C4-2B (cell line): Measurements from ENCODE around the gene TMPRSS13.

ENCODE experiments used
- ZFX ChIP-seq: fragments of 450-650 bp; IDR thresholded peaks from 2 replicates; pipeline ENCODE4 v1.6.1; 2017
- TF ChIP-seq, protein P1 (sequence below): fragments of 450-650 bp; conservative IDR thresholded peaks from 2 replicates; pipeline ENCODE4 v1.5.1; 2017; ENCODE audit warnings: mild to moderate bottlenecking

DNA sequence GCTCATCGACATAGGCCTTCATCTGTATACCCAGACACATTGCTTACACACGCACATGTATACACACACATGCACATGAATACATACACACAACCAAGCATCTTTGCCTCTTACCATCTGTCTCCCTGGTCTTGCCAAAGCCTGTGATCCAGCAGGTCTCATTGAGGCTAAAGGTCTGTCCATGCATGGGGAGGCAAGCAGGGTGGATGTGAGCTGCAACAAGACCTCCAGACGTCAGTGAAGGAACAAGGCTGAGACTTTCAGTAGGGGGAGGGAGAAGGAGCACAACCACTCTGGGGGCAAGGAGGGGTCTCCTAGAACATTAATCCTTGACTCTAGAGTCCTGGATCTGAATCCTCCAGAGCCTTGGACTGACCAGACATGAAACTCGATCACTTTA, 23.7 kb downstream of the TMPRSS13 start:
- TF ChIP-seq, protein P1, sequence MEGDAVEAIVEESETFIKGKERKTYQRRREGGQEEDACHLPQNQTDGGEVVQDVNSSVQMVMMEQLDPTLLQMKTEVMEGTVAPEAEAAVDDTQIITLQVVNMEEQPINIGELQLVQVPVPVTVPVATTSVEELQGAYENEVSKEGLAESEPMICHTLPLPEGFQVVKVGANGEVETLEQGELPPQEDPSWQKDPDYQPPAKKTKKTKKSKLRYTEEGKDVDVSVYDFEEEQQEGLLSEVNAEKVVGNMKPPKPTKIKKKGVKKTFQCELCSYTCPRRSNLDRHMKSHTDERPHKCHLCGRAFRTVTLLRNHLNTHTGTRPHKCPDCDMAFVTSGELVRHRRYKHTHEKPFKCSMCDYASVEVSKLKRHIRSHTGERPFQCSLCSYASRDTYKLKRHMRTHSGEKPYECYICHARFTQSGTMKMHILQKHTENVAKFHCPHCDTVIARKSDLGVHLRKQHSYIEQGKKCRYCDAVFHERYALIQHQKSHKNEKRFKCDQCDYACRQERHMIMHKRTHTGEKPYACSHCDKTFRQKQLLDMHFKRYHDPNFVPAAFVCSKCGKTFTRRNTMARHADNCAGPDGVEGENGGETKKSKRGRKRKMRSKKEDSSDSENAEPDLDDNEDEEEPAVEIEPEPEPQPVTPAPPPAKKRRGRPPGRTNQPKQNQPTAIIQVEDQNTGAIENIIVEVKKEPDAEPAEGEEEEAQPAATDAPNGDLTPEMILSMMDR = no peak
- TF ChIP-seq ZFX = no peak
